GM18508 (cell line): ENCODE data around the gene PTGER4.

Source experiments
- ATAC-seq: cut with Tn5 transposase; IDR thresholded peaks from one replicate; pipeline ENCODE4 v1.9.1; 2021; ENCODE audit warnings: moderate number of reproducible peaks; ENCODE audit not compliant: insufficient read depth, unreplicated experiment

PTGER4 gene

DNA sequence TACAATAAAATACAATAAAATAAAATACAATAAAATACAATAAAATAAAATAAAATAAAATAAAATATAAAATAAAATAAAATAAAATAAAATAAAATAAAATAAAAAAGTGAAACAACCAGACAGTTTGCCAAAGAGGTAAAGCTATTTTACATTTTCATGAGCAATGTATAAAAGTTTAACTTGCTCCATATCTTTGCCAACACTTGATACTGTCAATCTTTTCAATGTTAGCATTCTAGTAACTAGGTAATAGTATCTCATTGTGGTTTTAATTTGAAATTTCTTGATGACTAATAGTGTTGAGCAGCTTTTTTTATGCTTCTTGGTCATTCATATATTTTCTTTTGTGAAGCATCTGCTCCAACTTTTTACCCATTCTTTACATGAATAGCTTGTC is 58.8 kb downstream of the PTGER4 start:
- no peak for ATAC-seq
